Measurements from ENCODE around the gene STK32C. TPM values are rescaled to one million over a fixed set of nuclear protein-coding genes. Genes with fewer than 3 reads are reported as not detected.

The STK32C gene
- total and polyA plus RNA-seq, 7 donors, result 4.3 to 12.8 (median 8.4) TPM

- Histone ChIP-seq H3K27ac (no peak overlapping the region), H3K36me3 (peaks cover 0 to 3% (median 0%) of the 10 kb centered on the region in 4 donors), H3K4me1 (peaks cover 0 to 14% (median 4%) of the 10 kb centered on the region in 4 donors), H3K27me3 (peaks cover 0 to 35% (median 18%) of the 10 kb centered on the region in 3 donors), H3K9me3 (no peaks in the 10 kb centered on the region), H3K4me3 (no peak overlapping the region)
- TF ChIP-seq EP300 (IDR thresholded peaks at IDR 0.05) (no peak), CTCF (IDR thresholded peaks at IDR 0.05) (no peak), POLR2AphosphoS5 (IDR thresholded peaks at IDR 0.05) (no peak), POLR2A (IDR thresholded peaks at IDR 0.05) (no peak)
- intact Hi-C loops (cut with DNase I), result no loop called here
- DNase-seq, result no peak
- WGBS, 2 donors, result 31 to 39% methylated on average over 6 of the region's 6 CpGs
Measured at GRCh38 chr10:132175408-132175807, 132.3 kb downstream of the STK32C start.

GRCh38 chr10:132174237-132174636, 133.5 kb downstream of the STK32C start:
- H3K27me3 ChIP-seq, result peaks cover 0 to 35% (median 18%) of the 10 kb centered on the region in 3 donors
- WGBS, 2 donors, result 82 to 89% methylated on average over 11 of the region's 11 CpGs
- H3K36me3 ChIP-seq, result peaks cover 0 to 10% (median 0%) of the 10 kb centered on the region in 4 donors
- H3K9me3 ChIP-seq, result no peaks in the 10 kb centered on the region
- H3K4me1 ChIP-seq, result peaks cover 0 to 14% (median 4%) of the 10 kb centered on the region in 4 donors
- H3K4me3 ChIP-seq, result no peak overlapping the region
- DNase-seq, result no peak
- intact Hi-C loops (cut with DNase I), result no loop called here
- TF ChIP-seq POLR2A (IDR thresholded peaks at IDR 0.05) (no peak), CTCF (IDR thresholded peaks at IDR 0.05) (no peak)
- no peak overlapping the region for H3K27ac ChIP-seq

GRCh38 chr10:132173185-132173584, 134.6 kb downstream of the STK32C start:
- TF ChIP-seq POLR2AphosphoS5 (IDR thresholded peaks at IDR 0.05) (no peak), CTCF (IDR thresholded peaks at IDR 0.05) (no peak), EP300 (IDR thresholded peaks at IDR 0.05) (no peak), POLR2A (IDR thresholded peaks at IDR 0.05) (no peak)
- peaks cover 0 to 32% (median 10%) of the 10 kb centered on the region in 3 donors for H3K27me3 ChIP-seq

GRCh38 chr10:132172091-132173066, 135.4 kb downstream of the STK32C start:
- TF ChIP-seq POLR2A (IDR thresholded peaks at IDR 0.05) (no peak), EP300 (IDR thresholded peaks at IDR 0.05) (no peak), POLR2AphosphoS5 (IDR thresholded peaks at IDR 0.05) (no peak), CTCF (IDR thresholded peaks at IDR 0.05) (no peak)
- DNase-seq, result no peak
- H3K27ac ChIP-seq, result no peak overlapping the region
- peaks cover 0 to 14% (median 4%) of the 10 kb centered on the region in 4 donors for H3K4me1 ChIP-seq
- no peaks in the 10 kb centered on the region for H3K9me3 ChIP-seq
- peaks cover 0 to 24% (median 0%) of the 10 kb centered on the region in 4 donors for H3K36me3 ChIP-seq
- H3K27me3 ChIP-seq, result peaks cover 0 to 28% (median 10%) of the 10 kb centered on the region in 3 donors
- H3K4me3 ChIP-seq, result no peak overlapping the region
- intact Hi-C loops (cut with DNase I), result no loop called here
- 54 to 58% methylated on average over 26 of the region's 26 CpGs for WGBS, 2 donors

More at GRCh38 chr10:132173185-132173584, 134.6 kb downstream of the STK32C start:
- Histone ChIP-seq H3K4me1 (peaks cover 0 to 14% (median 4%) of the 10 kb centered on the region in 4 donors), H3K9me3 (no peaks in the 10 kb centered on the region), H3K36me3 (peaks cover 0 to 21% (median 0%) of the 10 kb centered on the region in 4 donors), H3K4me3 (no peak overlapping the region), H3K27ac (no peak overlapping the region)
- WGBS, 2 donors, result 88 to 90% methylated on average over 5 of the region's 5 CpGs
- no peak for DNase-seq
- intact Hi-C loops (cut with DNase I), result no loop called here
